ENCODE data around the gene PARP11.

DNA sequence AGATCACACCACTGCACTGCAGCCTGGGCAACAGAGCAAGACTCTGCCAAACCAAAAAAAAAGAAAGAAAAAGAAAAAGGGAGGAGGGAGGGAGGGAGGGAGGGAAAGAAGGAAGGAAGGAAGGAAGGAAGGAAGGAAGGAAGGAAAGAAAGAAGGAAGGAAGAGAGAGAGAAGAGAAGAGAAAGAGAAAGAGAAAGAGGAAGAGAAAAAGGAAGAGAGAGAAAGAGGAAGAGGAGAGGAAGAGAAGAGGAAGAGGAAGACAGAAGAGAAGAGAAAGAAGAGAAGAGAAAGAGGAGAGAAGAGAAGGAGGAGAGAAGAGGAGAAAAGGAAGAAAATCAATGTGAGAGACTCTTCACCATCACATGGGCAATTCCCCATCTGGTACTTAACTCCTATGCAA is 62.7 kb downstream of the PARP11 start:
- TF ChIP-seq, protein P1, sequence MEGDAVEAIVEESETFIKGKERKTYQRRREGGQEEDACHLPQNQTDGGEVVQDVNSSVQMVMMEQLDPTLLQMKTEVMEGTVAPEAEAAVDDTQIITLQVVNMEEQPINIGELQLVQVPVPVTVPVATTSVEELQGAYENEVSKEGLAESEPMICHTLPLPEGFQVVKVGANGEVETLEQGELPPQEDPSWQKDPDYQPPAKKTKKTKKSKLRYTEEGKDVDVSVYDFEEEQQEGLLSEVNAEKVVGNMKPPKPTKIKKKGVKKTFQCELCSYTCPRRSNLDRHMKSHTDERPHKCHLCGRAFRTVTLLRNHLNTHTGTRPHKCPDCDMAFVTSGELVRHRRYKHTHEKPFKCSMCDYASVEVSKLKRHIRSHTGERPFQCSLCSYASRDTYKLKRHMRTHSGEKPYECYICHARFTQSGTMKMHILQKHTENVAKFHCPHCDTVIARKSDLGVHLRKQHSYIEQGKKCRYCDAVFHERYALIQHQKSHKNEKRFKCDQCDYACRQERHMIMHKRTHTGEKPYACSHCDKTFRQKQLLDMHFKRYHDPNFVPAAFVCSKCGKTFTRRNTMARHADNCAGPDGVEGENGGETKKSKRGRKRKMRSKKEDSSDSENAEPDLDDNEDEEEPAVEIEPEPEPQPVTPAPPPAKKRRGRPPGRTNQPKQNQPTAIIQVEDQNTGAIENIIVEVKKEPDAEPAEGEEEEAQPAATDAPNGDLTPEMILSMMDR (IDR thresholded peaks at IDR 0.05; ENCODE audit: insufficient read depth, low read length) = no peak
- no peak for TF ChIP-seq POLR2AphosphoS5 (IDR thresholded peaks at IDR 0.05; ENCODE audit: low read depth)
- 0 out of 2 replicates have a peak, but pooled peaks have one; percentile 23 for TF ChIP-seq SPI1 (IDR thresholded peaks at IDR 0.05; ENCODE audit: borderline replicate concordance, low read depth)
- no peak for TF ChIP-seq GABPA (IDR thresholded peaks at IDR 0.05; ENCODE audit: low read depth)
